ENCODE data around the gene GREM2. TPM values are rescaled to one million over a fixed set of nuclear protein-coding genes. Genes with fewer than 3 reads are reported as not detected.

The GREM2 gene
- total and polyA plus RNA-seq, 9 of the 15 experiments (the other 6 are each of a cell fraction or from before 2014, with no cell fraction given), result 0.01 to 0.07 (median 0.05) TPM; not detected in 5

DNA sequence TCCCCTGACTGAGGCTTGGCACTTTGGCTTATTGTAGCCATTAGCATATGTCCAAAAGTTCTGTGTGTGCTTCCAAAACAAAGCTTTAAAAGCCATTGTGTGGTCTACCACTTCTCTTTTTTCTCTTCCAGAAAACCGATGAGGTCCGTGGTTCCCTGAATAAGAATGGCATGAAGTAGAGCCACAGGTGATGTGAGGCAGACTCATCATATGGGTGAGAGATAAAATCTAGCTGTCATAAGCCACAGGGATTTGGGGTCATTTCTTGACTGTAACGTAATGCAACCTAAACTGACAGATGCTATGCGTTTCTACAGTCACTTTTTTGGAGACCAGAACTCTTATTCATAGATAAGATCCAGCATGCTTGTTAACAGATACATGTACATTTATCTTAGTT, 7.0 kb upstream of the GREM2 start (continued):
- TF ChIP-seq HINFP (tag; conservative IDR thresholded peaks at IDR 0.05; ENCODE audit: low read depth), result no peak

DNA sequence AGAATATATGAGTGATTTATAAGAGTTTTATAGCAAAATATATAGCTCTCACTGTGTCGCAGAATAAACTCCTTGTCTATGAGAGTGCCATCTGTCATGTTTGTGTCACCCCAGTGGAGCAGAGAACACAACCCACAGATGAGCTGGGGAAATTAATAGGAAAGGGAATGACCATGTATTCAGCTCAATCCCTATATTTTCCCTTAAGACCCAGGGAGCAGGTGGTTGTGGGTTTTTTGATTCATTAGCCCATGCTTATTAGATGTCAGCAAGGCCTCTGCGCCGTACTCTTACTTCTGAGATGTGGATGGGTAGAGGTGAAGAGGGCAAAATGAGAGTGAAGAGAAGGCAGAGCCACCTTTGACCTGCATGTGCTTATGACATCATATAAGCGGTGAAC, 4.1 kb upstream of the GREM2 start:
- Histone ChIP-seq H3K9me1 (ENCODE audit: control insufficient read depth, insufficient read depth, low read length) (no peaks in the 10 kb centered on the region), H3K4me2 (ENCODE audit: insufficient read depth, low read length) (no peak overlapping the region), H3K27me3 (ENCODE audit: control insufficient read depth in 2 of 2, insufficient read depth in 2 of 2, low read length in 2 of 2) (no peaks in the 10 kb centered on the region), H3K9ac (ENCODE audit: insufficient read depth in 1 of 2, low read depth in 2 of 2, low read length in 2 of 2) (no peak overlapping the region), H3K9me3 (replicated peaks; ENCODE audit: control insufficient read depth, insufficient read depth, low read depth, low read length) (no peaks in the 10 kb centered on the region), H3K79me2 (ENCODE audit: control insufficient read depth, insufficient read depth, low read length) (no peaks in the 10 kb centered on the region), H3K4me1 (replicated peaks in 1 of 2; ENCODE audit: control insufficient read depth in 2 of 2, insufficient read depth in 2 of 2, low read length in 2 of 2) (peaks cover 0 to 3% of the 10 kb centered on the region in 2 experiments; a peak in 1 of 5 replicates), H2AFZ (ENCODE audit: low read depth, low read length) (no peak overlapping the region), H3K36me3 (ENCODE audit: control insufficient read depth, insufficient read depth, low read length) (no peaks in the 10 kb centered on the region), H3K4me3 (no peak overlapping the region), H4K20me1 (replicated peaks; ENCODE audit: control insufficient read depth, insufficient read depth, low read length) (no peaks in the 10 kb centered on the region), H3K27ac (ENCODE audit: extremely low read depth, low read depth, low read length) (no peak overlapping the region)
- DNase-seq (ENCODE audit: extremely low read depth in 1 of 4, low spot score in 3 of 4) (no peak), ATAC-seq (no peak), FAIRE-seq (no peak)
- intact Hi-C loops (cut with micrococcal nuclease) (no loop called here), in situ Hi-C loops (cut with MboI) (no loop called here)
- no TSS peak for BruUV-seq (replicated peaks)
- CTCF ChIA-PET (ENCODE audit: low intra/inter-chr PET ratio), result no interaction called here
- POLR2A ChIA-PET, result interaction anchor here (1.0 kb wide), 1 partner anchor 12 kb away, joined by 3 read pairs; no protein-coding TSS in a partner anchor
- 1% methylated on average over 4 of the region's 4 CpGs for WGBS (ENCODE audit: insufficient coverage, low coverage, missing lambda C conversion rate)
- TF ChIP-seq ZBTB34 (CRISPR knock-in tag; IDR thresholded peaks at IDR 0.05) (no peak), ZNF143 (CRISPR knock-in tag; IDR thresholded peaks at IDR 0.05) (no peak), UBTF (IDR thresholded peaks at IDR 0.05; ENCODE audit: borderline replicate concordance in 1 of 2, low read depth in 2 of 2, low read length in 2 of 2) (no peak), MCM7 (IDR thresholded peaks at IDR 0.05) (no peak)
- TF ChIP-seq, protein P1, sequence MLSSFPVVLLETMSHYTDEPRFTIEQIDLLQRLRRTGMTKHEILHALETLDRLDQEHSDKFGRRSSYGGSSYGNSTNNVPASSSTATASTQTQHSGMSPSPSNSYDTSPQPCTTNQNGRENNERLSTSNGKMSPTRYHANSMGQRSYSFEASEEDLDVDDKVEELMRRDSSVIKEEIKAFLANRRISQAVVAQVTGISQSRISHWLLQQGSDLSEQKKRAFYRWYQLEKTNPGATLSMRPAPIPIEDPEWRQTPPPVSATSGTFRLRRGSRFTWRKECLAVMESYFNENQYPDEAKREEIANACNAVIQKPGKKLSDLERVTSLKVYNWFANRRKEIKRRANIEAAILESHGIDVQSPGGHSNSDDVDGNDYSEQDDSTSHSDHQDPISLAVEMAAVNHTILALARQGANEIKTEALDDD (IDR thresholded peaks at IDR 0.05), result no peak

Data from K562 (cell line).